Naive thymus-derived CD8-positive, alpha-beta T cell (primary cell): ENCODE data around the gene ASB9. TPM values are rescaled to one million over a fixed set of nuclear protein-coding genes. Genes with fewer than 3 reads are reported as not detected.
A peak's percentile ranks its signal among the peaks of the same experiment; 100 is the strongest.

ENCODE experiments used
- ATAC-seq, 2 donors: fragments of 150-1000 bp; cut with Tn5 transposase in 1 of 2; sonication (Bioruptor Pico), chemical (Tn5 transposase) in 1 of 2; 1 replicate in 1 of 2; 2 replicates in 1 of 2; pipeline ENCODE4 v1.10.0; 2021; ENCODE audit warnings: mild to moderate bottlenecking in 2 of 2, moderate library complexity in 2 of 2
- POLR2A ChIA-PET: fragments of 350-600 bp; sonication (Branson Sonifier 250); formaldehyde crosslinking; loops from one replicate; lab custom pipeline; 2021; ENCODE audit warnings: antibody characterized with exemption; lab: Charles Lee
- DNase-seq, 10 donors: peaks; one replicate each; pipeline versions ENCODE4 v3.0.0 to v3.0.0-alpha.2; 2020 to 2022
- H3K27ac Mint-ChIP-seq, 10 donors: one replicate each; pipeline ENCODE4 v1.8.0; 2020 to 2022; ENCODE audit warnings: mild to moderate bottlenecking in 10 of 10, mixed read lengths in 10 of 10, moderate library complexity in 4 of 10, inconsistent platforms in 1 of 10
- H3K27me3 Mint-ChIP-seq, 5 donors: one replicate each; pipeline ENCODE4 v1.8.0; 2021 to 2022; ENCODE audit warnings: mixed read lengths in 5 of 5
- H3K36me3 Mint-ChIP-seq, 3 donors: one replicate each; pipeline ENCODE4 v1.8.0; 2020 to 2022; ENCODE audit warnings: mixed read lengths in 3 of 3, mild to moderate bottlenecking in 2 of 3, inconsistent platforms in 1 of 3
- H3K4me1 Mint-ChIP-seq, 4 donors: one replicate each; pipeline ENCODE4 v1.8.0; 2021 to 2022; ENCODE audit warnings: mixed read lengths in 4 of 4
- H3K4me3 Mint-ChIP-seq, 10 donors: one replicate each; pipeline ENCODE4 v1.8.0; 2020 to 2022; ENCODE audit warnings: mild to moderate bottlenecking in 10 of 10, mixed read lengths in 10 of 10, moderate library complexity in 6 of 10, inconsistent platforms in 1 of 10
- H3K9me3 Mint-ChIP-seq, 9 donors: one replicate each; pipeline ENCODE4 v1.8.0; 2020 to 2022; ENCODE audit warnings: mixed read lengths in 9 of 9, mild to moderate bottlenecking in 3 of 9, inconsistent platforms in 1 of 9, moderate library complexity in 1 of 9
- polyA plus RNA-seq, 3 donors: library from polyadenylated mRNA; unstranded; fragments of 300-500 nt; fragmentation: Illumina TruSeq; gene quantifications; one replicate each; pipeline ENCODE4 v1.2.3, GENCODE V29; 2021
- total RNA-seq, 8 experiments: library from RNA in 2 of 8; stranded (reverse) in 2 of 8; gene quantifications; one replicate each; pipeline ENCODE4 v1.2.3 and lab custom pipeline; 2021 to 2026

Gene ASB9
- total and polyA plus RNA-seq, 5 experiments from 2014 or later, result 0.33 to 2.7 (median 1.1) TPM; not detected in 1

- H3K4me1 Mint-ChIP-seq, result no peaks in the 10 kb centered on the region
- DNase-seq, result no peak
- H3K4me3 Mint-ChIP-seq, result no peak overlapping the region
- H3K36me3 Mint-ChIP-seq, result no peaks in the 10 kb centered on the region
- H3K27me3 Mint-ChIP-seq, result no peaks in the 10 kb centered on the region
- H3K9me3 Mint-ChIP-seq, result no peaks in the 10 kb centered on the region
- POLR2A ChIA-PET, result no interaction called here
- H3K27ac Mint-ChIP-seq, result no peak overlapping the region
- no peak for ATAC-seq
Observed at GRCh38 chrX:15233416-15234015, 36.4 kb downstream of the ASB9 start.

- POLR2A ChIA-PET, result no interaction called here
- no peaks in the 10 kb centered on the region for H3K27me3 Mint-ChIP-seq
- no peak for ATAC-seq
- H3K36me3 Mint-ChIP-seq, result no peaks in the 10 kb centered on the region
- DNase-seq, result no peak
- H3K27ac Mint-ChIP-seq, result no peak overlapping the region
- H3K4me3 Mint-ChIP-seq, result no peak overlapping the region
- H3K4me1 Mint-ChIP-seq, result peaks cover 0 to 2% (median 0%) of the 10 kb centered on the region in 4 donors
- H3K9me3 Mint-ChIP-seq, result peaks cover 0 to 3% (median 0%) of the 10 kb centered on the region in 9 donors
Observed at GRCh38 chrX:15224747-15225146, 45.1 kb downstream of the ASB9 start.

GRCh38 chrX:15221321-15221720 lies 48.6 kb downstream of the ASB9 start:
- no peaks in the 10 kb centered on the region for H3K36me3 Mint-ChIP-seq
- peaks cover 0 to 2% (median 0%) of the 10 kb centered on the region in 4 donors for H3K4me1 Mint-ChIP-seq
- POLR2A ChIA-PET, result no interaction called here
- ATAC-seq (no peak), DNase-seq (no peak)
- peaks cover 0 to 3% (median 0%) of the 10 kb centered on the region in 9 donors for H3K9me3 Mint-ChIP-seq
- no peak overlapping the region for H3K4me3 Mint-ChIP-seq
- H3K27me3 Mint-ChIP-seq, result peaks cover 0 to 4% (median 0%) of the 10 kb centered on the region in 5 donors
- no peak overlapping the region for H3K27ac Mint-ChIP-seq

- Mint-ChIP-seq H3K27ac (no peak overlapping the region), H3K27me3 (peaks cover 0 to 8% (median 0%) of the 10 kb centered on the region in 5 donors), H3K36me3 (no peaks in the 10 kb centered on the region), H3K4me1 (peaks cover 0 to 2% (median 0%) of the 10 kb centered on the region in 4 donors), H3K9me3 (peaks cover 0 to 3% (median 0%) of the 10 kb centered on the region in 9 donors), H3K4me3 (no peak overlapping the region)
- ATAC-seq (no peak), DNase-seq (no peak)
- POLR2A ChIA-PET, result no interaction called here
Observed at GRCh38 chrX:15217161-15217560, 52.7 kb downstream of the ASB9 start.

- ATAC-seq (no peak), DNase-seq (no peak)
- H3K4me3 Mint-ChIP-seq, result no peak overlapping the region
- peaks cover 0 to 8% (median 0%) of the 10 kb centered on the region in 5 donors for H3K27me3 Mint-ChIP-seq
- no peaks in the 10 kb centered on the region for H3K36me3 Mint-ChIP-seq
- H3K4me1 Mint-ChIP-seq, result peaks cover 0 to 2% (median 0%) of the 10 kb centered on the region in 4 donors
- peaks cover 0 to 3% (median 0%) of the 10 kb centered on the region in 9 donors for H3K9me3 Mint-ChIP-seq
- H3K27ac Mint-ChIP-seq, result no peak overlapping the region
- POLR2A ChIA-PET, result no interaction called here
Observed at GRCh38 chrX:15216280-15216679, 53.6 kb downstream of the ASB9 start.

- Mint-ChIP-seq H3K27ac (no peak overlapping the region), H3K4me1 (no peaks in the 10 kb centered on the region), H3K4me3 (no peak overlapping the region), H3K9me3 (no peaks in the 10 kb centered on the region), H3K36me3 (no peaks in the 10 kb centered on the region), H3K27me3 (peaks cover 0 to 8% (median 0%) of the 10 kb centered on the region in 5 donors)
- ATAC-seq, result no peak
- POLR2A ChIA-PET, result no interaction called here
- DNase-seq, result no peak
Observed at GRCh38 chrX:15215366-15215765, 54.5 kb downstream of the ASB9 start.

GRCh38 chrX:15214588-15214987 lies 55.3 kb downstream of the ASB9 start:
- Mint-ChIP-seq H3K4me3 (no peak overlapping the region), H3K27me3 (peaks cover 0 to 8% (median 0%) of the 10 kb centered on the region in 5 donors), H3K4me1 (no peaks in the 10 kb centered on the region), H3K36me3 (no peaks in the 10 kb centered on the region), H3K9me3 (no peaks in the 10 kb centered on the region), H3K27ac (no peak overlapping the region)
- DNase-seq, result no peak
- ATAC-seq, result no peak
- POLR2A ChIA-PET, result no interaction called here

- POLR2A ChIA-PET, result no interaction called here
- Mint-ChIP-seq H3K9me3 (peaks cover 0 to 3% (median 0%) of the 10 kb centered on the region in 9 donors), H3K27me3 (no peaks in the 10 kb centered on the region), H3K27ac (no peak overlapping the region), H3K4me3 (no peak overlapping the region), H3K36me3 (no peaks in the 10 kb centered on the region), H3K4me1 (peaks cover 4 to 12% (median 9%) of the 10 kb centered on the region in 4 donors)
- DNase-seq, result no peak
- ATAC-seq, result no peak
Observed at GRCh38 chrX:15209096-15209495, 60.8 kb downstream of the ASB9 start.

GRCh38 chrX:15207994-15208393 lies 61.9 kb downstream of the ASB9 start:
- no peak for DNase-seq
- Mint-ChIP-seq H3K36me3 (no peaks in the 10 kb centered on the region), H3K4me1 (peaks cover 4 to 21% (median 20%) of the 10 kb centered on the region in 4 donors), H3K4me3 (no peak overlapping the region), H3K9me3 (peaks cover 0 to 3% (median 0%) of the 10 kb centered on the region in 9 donors), H3K27ac (peak overlapping the region in 1 of 10 donors; percentile 9), H3K27me3 (no peaks in the 10 kb centered on the region)
- POLR2A ChIA-PET, result no interaction called here
- ATAC-seq, result no peak

GRCh38 chrX:15207384-15207783 lies 62.5 kb downstream of the ASB9 start:
- Mint-ChIP-seq H3K36me3 (no peaks in the 10 kb centered on the region), H3K4me3 (no peak overlapping the region), H3K4me1 (peaks cover 4 to 26% (median 23%) of the 10 kb centered on the region in 4 donors), H3K27ac (peak overlapping the region in 1 of 10 donors; percentile 9), H3K9me3 (peaks cover 0 to 3% (median 0%) of the 10 kb centered on the region in 9 donors), H3K27me3 (no peaks in the 10 kb centered on the region)
- DNase-seq (no peak), ATAC-seq (no peak)
- POLR2A ChIA-PET, result no interaction called here

GRCh38 chrX:15206306-15206705 lies 63.6 kb downstream of the ASB9 start:
- ATAC-seq (no peak), DNase-seq (no peak)
- no peak overlapping the region for H3K4me3 Mint-ChIP-seq
- peaks cover 0 to 3% (median 0%) of the 10 kb centered on the region in 9 donors for H3K9me3 Mint-ChIP-seq
- peak overlapping the region in 1 of 10 donors; percentile 16 for H3K27ac Mint-ChIP-seq
- H3K36me3 Mint-ChIP-seq, result no peaks in the 10 kb centered on the region
- no peaks in the 10 kb centered on the region for H3K27me3 Mint-ChIP-seq
- POLR2A ChIA-PET, result no interaction called here
- peaks cover 7 to 26% (median 23%) of the 10 kb centered on the region in 4 donors for H3K4me1 Mint-ChIP-seq

- Mint-ChIP-seq H3K4me1 (peaks cover 8 to 26% (median 23%) of the 10 kb centered on the region in 4 donors), H3K36me3 (no peaks in the 10 kb centered on the region), H3K9me3 (peaks cover 0 to 3% (median 0%) of the 10 kb centered on the region in 9 donors), H3K27ac (peak overlapping the region in 4 of 10 donors; percentile 10 to 72 (median 12)), H3K27me3 (no peaks in the 10 kb centered on the region), H3K4me3 (no peak overlapping the region)
- no peak for ATAC-seq
- DNase-seq, result no peak
- POLR2A ChIA-PET, result no interaction called here
Observed at GRCh38 chrX:15204130-15204751, 65.6 kb downstream of the ASB9 start.

GRCh38 chrX:15203694-15204093 lies 66.2 kb downstream of the ASB9 start:
- Mint-ChIP-seq H3K27ac (peak overlapping the region in 5 of 10 donors; percentile 10 to 72 (median 13)), H3K9me3 (peaks cover 0 to 3% (median 0%) of the 10 kb centered on the region in 9 donors), H3K4me3 (no peak overlapping the region), H3K36me3 (no peaks in the 10 kb centered on the region), H3K27me3 (no peaks in the 10 kb centered on the region), H3K4me1 (peaks cover 8 to 26% (median 23%) of the 10 kb centered on the region in 4 donors)
- no peak for DNase-seq
- POLR2A ChIA-PET, result no interaction called here
- ATAC-seq, result no peak
